Skeletal muscle cell (primary cell): ENCODE measurements around the gene COMMD4.
"Not testable (repeated sequence)": the region's sequence is repeated elsewhere in the genome, so short reads cannot be mapped to it uniquely, and the experiment has no call there.

Experiments
- DNase-seq: peaks from one replicate; pipeline ENCODE4 v3.0.0-alpha.2; 2010; ENCODE audit warnings: low read depth
- H3K4me3 ChIP-seq: 2 replicates; pipeline ENCODE4 v1.5.1; 2011; ENCODE audit warnings: low read depth, mild to moderate bottlenecking, control low read depth, low read length, moderate library complexity

The COMMD4 gene

GRCh38 chr15:75328493-75329314, 7.2 kb upstream of the COMMD4 start:
- no peak overlapping the region for H3K4me3 ChIP-seq
- no peak for DNase-seq

- no peak overlapping the region for H3K4me3 ChIP-seq
- no peak for DNase-seq
Observed at GRCh38 chr15:75329571-75329970, 6.3 kb upstream of the COMMD4 start.

DNA sequence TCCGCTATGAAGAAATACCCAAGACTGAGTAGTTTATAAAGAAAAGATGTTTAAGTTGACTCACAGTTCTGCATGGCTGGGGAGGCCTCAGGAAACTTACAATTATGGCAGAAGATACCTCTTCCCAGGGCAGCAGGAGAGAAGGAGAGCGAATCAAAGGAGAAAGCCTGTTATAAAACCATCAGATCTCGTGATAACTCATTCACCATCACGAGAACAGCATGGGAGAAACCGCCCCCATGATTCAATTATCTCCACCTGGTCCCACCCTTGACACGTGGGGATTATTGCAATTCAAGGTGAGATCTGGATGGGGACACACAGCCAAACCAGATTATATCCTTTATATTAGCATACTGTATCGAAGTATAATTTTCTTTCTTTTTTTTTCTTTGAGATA, 3.8 kb upstream of the COMMD4 start:
- H3K4me3 ChIP-seq, DNase-seq: not testable (repeated sequence)

DNA sequence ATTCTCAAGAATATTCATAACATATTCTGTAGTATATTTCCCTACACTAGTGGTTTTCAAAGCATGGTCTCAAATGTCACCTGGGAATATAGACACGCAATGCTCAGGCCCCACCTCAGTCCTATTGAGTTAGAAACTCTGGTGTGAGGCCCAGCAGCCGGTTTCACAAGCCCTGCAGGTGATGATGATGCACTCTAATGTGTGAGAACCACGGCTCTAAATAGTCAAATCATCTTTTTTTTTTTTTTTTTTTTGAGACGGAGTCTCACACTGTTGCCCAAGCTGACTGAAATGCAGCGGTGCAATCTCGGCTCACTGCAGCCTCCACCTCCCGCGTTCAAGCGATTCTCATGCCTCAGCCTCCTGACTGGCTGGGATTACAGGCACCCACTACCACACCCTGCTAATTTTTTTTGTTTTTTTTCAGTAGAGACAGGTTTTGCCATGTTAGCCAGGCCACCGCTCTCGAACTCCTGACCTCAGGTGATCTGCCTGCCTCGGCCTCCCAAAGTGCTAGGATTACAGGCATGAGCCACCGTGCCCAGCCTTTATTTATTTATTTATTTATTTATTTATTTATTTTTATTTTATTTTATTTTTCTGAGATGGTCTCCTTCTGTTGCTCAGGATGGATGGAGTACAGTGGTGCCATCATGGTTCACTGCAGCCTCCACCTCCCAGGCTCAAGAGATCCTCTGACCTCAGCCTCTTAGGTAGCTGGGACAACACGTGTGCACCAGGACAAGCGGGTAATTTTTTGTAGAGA, 2.0 kb upstream of the COMMD4 start:
- not testable (repeated sequence) for DNase-seq, H3K4me3 ChIP-seq

- no peak for DNase-seq
- peak overlapping the region; percentile 79 for H3K4me3 ChIP-seq
Observed at GRCh38 chr15:75335313-75335704, 554 bp upstream of the COMMD4 start.

DNA sequence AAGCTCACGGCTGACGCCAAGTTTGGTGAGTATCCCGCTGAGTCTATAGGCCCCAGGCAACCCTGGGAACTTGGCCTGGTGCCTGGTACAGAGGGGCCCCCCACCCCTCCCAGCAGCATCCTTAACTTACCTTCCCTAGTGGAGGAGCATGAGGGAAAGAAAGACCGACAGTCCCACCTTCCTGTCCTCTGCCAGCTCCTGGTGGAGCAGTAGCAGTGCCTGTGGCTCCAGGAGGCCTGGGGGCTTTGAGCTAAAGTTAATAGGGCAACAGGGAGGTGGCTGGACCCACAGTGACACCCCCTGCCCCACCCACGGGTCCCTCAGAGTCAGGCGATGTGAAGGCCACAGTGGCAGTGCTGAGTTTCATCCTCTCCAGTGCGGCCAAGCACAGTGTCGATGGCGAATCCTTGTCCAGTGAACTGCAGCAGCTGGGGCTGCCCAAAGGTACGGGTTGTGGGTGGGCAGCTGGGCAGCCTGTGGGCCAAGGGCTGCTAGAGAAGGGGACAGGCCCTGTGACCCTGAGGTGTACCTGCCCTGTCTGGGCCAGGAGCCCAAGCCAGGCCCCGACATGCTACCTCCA, 2.9 kb downstream of the COMMD4 start:
- H3K4me3 ChIP-seq, result no peak overlapping the region

DNA sequence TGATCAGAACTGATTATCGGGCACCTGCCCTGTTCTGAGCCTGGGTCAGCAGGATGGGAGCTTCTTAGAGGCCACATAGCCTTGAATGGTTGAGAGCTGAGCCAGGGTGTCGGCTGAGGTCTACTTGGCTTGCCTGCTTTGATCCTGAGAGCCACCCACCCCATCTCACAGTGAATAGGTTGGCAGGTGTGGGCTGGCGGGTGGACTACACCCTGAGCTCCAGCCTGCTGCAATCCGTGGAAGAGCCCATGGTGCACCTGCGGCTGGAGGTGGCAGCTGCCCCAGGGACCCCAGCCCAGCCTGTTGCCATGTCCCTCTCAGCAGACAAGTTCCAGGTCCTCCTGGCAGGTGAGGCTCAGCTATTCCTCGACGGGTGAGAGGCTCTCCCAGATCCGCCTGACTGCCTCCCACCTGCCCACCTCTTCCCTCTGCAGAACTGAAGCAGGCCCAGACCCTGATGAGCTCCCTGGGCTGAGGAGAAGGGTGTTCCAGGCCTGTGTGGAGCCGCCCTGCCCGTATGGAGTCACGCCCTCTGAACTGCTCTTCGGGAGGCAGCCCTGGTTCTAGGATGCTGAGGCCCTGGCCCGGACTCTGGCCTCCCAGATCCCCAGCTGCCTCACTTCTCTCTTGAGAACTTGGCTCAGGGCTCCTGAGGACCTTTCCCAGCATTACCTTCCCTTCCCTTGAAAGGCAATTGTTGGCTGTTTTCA, 3.8 kb downstream of the COMMD4 start:
- no peak overlapping the region for H3K4me3 ChIP-seq
- no peak for DNase-seq

More for the DNA sequence above, 2.9 kb downstream of the COMMD4 start:
- no peak for DNase-seq

- DNase-seq, result no peak
- H3K4me3 ChIP-seq, result no peak overlapping the region
Observed at GRCh38 chr15:75342221-75342620, 6.4 kb downstream of the COMMD4 start.

GRCh38 chr15:75343953-75344352, 8.1 kb downstream of the COMMD4 start:
- H3K4me3 ChIP-seq, DNase-seq: not testable (repeated sequence)

- H3K4me3 ChIP-seq, result peak within 1 kb of the TSS; percentile 76
- DNase-seq, result no peak
Observed at GRCh38 chr15:75346796-75347221, 10.9 kb downstream of the COMMD4 start, which contains the start of gene NEIL1. Gene NEIL1 (plus strand): TSS chr15:75347039. CDS start chr15:75348906, 1,867 bp downstream.

- DNase-seq, result no peak
Observed at GRCh38 chr15:75347222-75348033, 11.6 kb downstream of the COMMD4 start.

DNA sequence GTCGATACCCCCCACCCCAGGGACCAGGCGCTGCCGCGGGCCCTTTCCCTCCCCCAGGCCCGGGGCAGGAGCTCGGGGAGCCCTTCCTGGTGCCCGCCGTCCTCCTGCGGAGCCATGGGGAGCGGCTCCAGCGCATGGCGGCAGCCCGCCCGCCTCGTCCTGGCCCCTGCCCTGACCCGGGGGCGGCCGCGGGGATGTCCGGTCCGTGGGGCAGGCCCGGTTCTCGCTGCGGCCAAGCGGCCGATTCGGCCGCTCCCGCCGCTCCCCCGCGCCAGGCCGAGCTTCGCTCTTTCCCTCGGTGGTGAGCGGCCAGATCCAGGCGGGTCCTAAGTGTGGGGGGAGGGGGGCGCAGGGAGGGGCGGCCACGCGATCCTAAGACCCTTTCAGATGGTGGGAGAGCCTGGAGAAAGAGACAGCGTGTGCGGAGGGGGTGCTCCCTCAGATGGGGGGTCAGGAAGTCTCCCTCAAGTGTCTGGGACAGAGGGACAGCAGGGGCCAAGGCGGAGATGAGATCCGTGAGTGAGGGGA, 12.2 kb downstream of the COMMD4 start:
- H3K4me3 ChIP-seq, result peak overlapping the region; percentile 76
- no peak for DNase-seq

More at GRCh38 chr15:75347222-75348033, 11.6 kb downstream of the COMMD4 start:
- H3K4me3 ChIP-seq, result peak overlapping the region; percentile 76

DNA sequence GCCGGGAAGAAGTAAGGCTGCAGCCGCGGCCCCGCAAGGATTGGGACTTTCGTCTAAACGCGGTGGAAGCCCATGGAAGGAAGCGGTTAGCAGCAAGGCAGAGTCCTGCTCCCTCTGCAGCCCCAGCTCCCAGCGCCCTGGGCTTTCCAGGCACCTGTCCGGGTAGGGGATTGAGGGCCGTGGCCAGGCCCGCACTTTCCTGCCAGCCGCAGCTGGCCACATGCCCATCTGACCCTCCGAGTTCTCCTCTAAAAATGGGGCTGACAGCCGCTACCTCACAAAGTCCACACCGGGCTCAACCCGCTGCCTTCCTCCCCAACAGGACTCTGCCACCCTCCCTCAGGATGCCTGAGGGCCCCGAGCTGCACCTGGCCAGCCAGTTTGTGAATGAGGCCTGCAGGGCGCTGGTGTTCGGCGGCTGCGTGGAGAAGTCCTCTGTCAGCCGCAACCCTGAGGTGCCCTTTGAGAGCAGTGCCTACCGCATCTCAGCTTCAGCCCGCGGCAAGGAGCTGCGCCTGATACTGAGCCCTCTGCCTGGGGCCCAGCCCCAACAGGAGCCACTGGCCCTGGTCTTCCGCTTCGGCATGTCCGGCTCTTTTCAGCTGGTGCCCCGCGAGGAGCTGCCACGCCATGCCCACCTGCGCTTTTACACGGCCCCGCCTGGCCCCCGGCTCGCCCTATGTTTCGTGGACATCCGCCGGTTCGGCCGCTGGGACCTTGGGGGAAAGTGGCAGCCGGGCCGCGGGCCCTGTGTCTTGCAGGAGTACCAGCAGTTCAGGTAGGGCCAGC, 12.9 kb downstream of the COMMD4 start:
- H3K4me3 ChIP-seq, result peak overlapping the region; percentile 76
- DNase-seq, result no peak

DNA sequence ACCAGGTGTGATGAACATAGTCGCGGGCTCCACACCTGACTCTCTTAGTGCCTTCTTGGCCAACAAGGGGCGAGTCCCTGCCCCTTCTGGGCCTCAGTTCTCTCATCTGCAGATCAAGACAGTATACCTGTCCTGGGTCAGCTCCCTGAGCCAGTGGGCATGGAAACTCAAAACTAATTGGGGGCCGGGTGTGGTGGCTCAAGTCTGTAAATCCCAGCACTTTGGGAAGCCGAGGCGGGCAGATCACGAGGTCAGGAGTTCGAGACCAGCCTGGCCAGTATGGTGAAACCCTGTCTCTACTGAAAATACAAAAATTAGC, 13.4 kb downstream of the COMMD4 start:
- not testable (repeated sequence) for DNase-seq, H3K4me3 ChIP-seq

- DNase-seq, result no peak
- no peak overlapping the region for H3K4me3 ChIP-seq
Observed at GRCh38 chr15:75349851-75350588, 14.2 kb downstream of the COMMD4 start.

DNA sequence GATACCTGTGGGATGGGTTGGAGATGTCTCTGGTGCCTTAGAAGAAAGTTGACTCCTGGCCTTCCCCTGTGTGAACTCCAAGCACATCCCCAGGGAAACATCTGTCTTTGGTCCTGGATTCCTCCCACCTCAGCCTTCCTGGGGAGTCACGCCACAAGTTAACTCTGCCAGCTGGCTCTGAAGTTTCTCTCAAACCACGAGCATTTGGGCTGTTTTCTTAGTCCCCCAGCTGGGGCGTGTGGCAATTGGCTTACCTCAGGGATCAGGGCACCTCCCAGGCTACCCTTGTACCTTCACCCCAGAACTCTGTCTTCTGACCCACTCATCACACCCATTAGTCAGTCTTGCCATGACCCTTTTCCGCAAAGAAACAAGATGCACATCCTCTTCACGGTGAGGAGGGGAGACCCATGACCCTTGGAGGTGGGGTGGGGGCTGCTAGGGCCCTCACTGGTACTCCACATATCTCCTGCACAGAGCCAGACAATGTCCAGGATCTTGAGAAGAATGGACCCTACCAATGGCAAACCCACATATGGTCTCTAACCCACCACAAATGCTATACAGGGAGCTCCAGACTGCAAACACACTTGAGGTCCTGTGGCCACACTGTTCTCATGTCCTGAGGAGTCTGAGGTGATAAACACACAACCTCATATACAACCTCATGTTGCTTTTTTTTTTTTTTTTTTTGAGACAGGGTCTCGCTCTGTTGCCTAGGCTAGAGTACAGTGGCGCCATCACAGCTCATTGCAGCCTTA, 14.9 kb downstream of the COMMD4 start:
- DNase-seq, result no peak
- no peak overlapping the region for H3K4me3 ChIP-seq
